ENCODE data around the gene KDM7A.

- no peak for TF ChIP-seq FOXM1 (IDR thresholded peaks at IDR 0.05; ENCODE audit: borderline replicate concordance)
- no peak for TF ChIP-seq CTBP1 (IDR thresholded peaks at IDR 0.05; ENCODE audit: borderline replicate concordance)
- no peak for TF ChIP-seq FOXK2 (IDR thresholded peaks at IDR 0.05)
- no peak for TF ChIP-seq SP1 (IDR thresholded peaks at IDR 0.05)
- TF ChIP-seq TARDBP (IDR thresholded peaks at IDR 0.05): no peak
- no peak for TF ChIP-seq HDGF (IDR thresholded peaks at IDR 0.05; ENCODE audit: borderline replicate concordance)
- TF ChIP-seq SUZ12 (IDR thresholded peaks at IDR 0.05): no peak
- TF ChIP-seq ARNT (IDR thresholded peaks at IDR 0.05): no peak
- TF ChIP-seq BHLHE40 (IDR thresholded peaks at IDR 0.05; ENCODE audit: borderline replicate concordance): no peak
- TF ChIP-seq ZNF384 (IDR thresholded peaks at IDR 0.05): no peak
- no peak for TF ChIP-seq ELF4 (IDR thresholded peaks at IDR 0.05)
- no peak for TF ChIP-seq NFRKB (IDR thresholded peaks at IDR 0.05)
- no peak for TF ChIP-seq FOXA1 (IDR thresholded peaks at IDR 0.05)
These were observed 26.8 kb upstream of the KDM7A start for GRCh38 chr7:140203556-140203955.
